ENCODE measurements around the gene ZNF32. TPM values are rescaled to one million over a fixed set of nuclear protein-coding genes. Genes with fewer than 3 reads are reported as not detected.
"Not testable (repeated sequence)": the region's sequence is repeated elsewhere in the genome, so short reads cannot be mapped to it uniquely, and the experiment has no call there.

Gene ZNF32
- polyA plus RNA-seq, 6 donors from 2014 or later: 68.9 to 135 (median 83.1) TPM

DNA sequence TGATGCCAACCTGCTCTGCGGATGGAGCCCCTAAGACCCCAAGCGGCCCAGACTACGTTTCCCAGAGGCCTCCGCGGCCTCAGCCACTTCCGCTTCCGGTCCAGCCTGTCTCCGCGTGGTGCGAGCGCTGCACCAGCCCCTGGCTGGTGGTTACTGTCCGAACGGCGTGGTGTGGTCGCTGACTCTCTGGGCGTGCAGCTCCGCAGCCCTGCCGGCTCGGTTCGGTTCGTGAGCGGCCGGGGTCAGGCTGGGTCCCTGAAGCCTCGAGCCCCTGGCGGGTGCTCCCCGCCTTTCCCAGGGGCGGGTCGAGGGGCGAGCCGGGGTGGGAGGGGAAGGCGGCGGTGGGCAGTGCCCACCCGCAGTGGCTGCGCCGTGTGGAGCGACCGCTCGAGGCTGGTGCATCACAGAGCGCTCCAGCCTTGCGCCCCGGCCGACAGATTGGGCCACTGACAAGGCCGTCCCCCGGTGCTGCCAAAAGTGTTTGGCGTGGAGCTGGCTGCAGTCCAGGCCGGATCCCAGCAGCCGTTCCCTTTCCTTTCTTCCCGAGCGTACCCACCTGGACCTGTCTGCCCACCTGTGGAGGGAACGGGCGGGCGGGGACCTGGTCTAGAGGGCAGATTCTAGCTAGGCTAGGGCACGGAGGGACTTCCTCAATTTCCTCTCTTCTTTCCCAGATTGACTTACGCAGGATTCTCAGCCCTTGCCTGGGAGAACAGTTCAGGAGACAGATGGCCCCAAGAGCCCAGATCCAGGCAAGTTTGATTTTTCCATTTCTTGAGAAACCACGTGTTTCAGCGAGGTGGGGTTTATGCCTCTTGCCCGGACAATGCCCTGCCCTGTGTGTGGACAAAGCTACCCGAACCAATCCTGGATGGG is 42.1 kb downstream of the ZNF32 start, which contains the start of gene ZNF485:
Gene ZNF485 (plus strand): TSS at position 116 of the 876 bp plus-strand sequence. CDS start 613 bp downstream, at position 729.
- Mint-ChIP-seq H3K36me3 (peaks cover 26 to 31% of the 10 kb centered on the region in 2 donors), H3K4me3 (peak within 1 kb of the TSS; percentile 82 to 93 (median 88)), H3K27ac (peak within 1 kb of the TSS; percentile 20 to 89 (median 68)), H3K4me1 (peaks cover 11 to 30% (median 23%) of the 10 kb centered on the region in 3 donors), H3K27me3 (peaks cover 0 to 8% (median 6%) of the 10 kb centered on the region in 3 donors), H3K9me3 (peaks cover 0 to 4% (median 0%) of the 10 kb centered on the region in 7 donors)
- DNase-seq (peak; percentile 55), ATAC-seq (ENCODE audit: low read depth in 2 of 2) (peak; percentile 97 to 98)

DNA sequence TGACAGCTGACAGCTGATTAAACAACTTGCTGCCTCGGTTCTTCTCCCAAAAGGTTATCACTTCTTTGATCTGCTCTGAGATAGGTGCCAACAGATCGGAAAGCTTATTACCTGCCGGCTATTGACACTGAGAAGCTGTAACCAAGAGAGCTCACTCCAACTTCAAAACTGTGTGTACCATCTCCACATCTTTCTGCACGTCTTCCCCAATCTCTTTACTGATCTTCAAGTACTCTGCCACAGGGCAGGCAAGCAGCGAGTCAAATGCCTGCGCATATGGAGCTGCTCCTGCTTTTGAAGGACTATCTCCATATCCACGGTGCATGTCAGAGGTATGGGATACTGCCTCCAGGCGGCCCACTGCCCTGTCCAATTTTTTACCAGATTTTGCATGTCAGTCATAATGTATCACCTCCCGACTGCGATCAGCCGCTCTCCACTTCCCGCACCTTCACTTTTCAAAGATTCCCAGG is 42.8 kb downstream of the ZNF32 start:
- peak overlapping the region; percentile 82 to 93 (median 88) for H3K4me3 Mint-ChIP-seq
- peaks cover 0 to 8% (median 6%) of the 10 kb centered on the region in 3 donors for H3K27me3 Mint-ChIP-seq
- H3K27ac Mint-ChIP-seq: peak overlapping the region in 4 of 6 donors; percentile 12 to 89 (median 70)
- peaks cover 22 to 31% of the 10 kb centered on the region in 2 donors for H3K36me3 Mint-ChIP-seq
- no peak for DNase-seq
- H3K9me3 Mint-ChIP-seq: peaks cover 0 to 4% (median 0%) of the 10 kb centered on the region in 7 donors
- ATAC-seq (ENCODE audit: low read depth in 2 of 2): peak in 1 of 2 donors; percentile 7
- peaks cover 11 to 30% (median 23%) of the 10 kb centered on the region in 3 donors for H3K4me1 Mint-ChIP-seq

DNA sequence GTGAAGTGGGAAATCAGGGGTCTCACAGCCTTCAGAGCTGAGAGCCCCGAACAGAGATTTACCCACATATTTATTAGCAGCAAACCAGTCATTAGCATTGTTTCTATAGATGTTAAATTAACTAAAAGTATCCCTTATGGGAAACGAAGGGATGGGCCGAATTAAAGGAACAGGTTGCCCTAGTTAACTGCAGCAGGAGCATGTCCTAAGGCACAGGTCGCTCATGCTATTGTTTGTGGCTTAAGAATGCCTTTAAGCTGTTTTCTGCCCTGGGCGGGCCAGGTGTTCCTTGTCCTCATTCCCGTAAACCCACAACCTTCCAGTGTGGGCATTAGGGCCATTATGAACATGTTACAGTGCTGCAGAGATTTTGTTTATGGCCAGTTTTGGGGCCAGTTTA is 47.1 kb downstream of the ZNF32 start:
- Mint-ChIP-seq H3K4me1 (peaks cover 5 to 11% (median 10%) of the 10 kb centered on the region in 3 donors), H3K4me3 (peak overlapping the region in 2 of 8 donors; percentile 17 to 39)
- H3K36me3 Mint-ChIP-seq; H3K27ac Mint-ChIP-seq; H3K27me3 Mint-ChIP-seq; H3K9me3 Mint-ChIP-seq; ATAC-seq (ENCODE audit: low read depth in 2 of 2); DNase-seq: not testable (repeated sequence)

DNA sequence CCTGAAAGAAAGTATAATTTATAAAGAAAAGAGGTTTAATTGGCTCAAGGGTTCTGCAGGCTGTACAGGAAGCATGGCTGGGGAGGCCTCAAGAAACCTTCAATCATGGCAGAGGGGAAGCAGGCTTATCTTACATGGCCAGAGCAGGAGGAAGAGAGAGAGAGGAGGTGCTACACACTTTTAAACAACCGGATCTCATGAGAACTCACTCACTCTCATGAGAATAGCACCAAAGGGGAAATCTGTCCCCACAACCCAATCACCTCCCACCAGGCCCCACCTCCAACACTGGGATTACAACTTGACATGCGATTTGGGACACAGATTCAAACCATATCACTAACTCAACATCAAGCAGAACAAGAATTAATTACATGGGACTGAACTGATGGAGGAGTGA is 49.3 kb downstream of the ZNF32 start:
- DNase-seq (no peak), ATAC-seq (ENCODE audit: low read depth in 2 of 2) (no peak)
- Mint-ChIP-seq H3K27ac (peak overlapping the region in 1 of 6 donors; percentile 42), H3K36me3 (peaks cover 0 to 7% of the 10 kb centered on the region in 2 donors), H3K4me1 (peaks cover 19 to 23% (median 23%) of the 10 kb centered on the region in 3 donors), H3K27me3 (peaks cover 0 to 8% (median 6%) of the 10 kb centered on the region in 3 donors), H3K4me3 (no peak overlapping the region), H3K9me3 (peaks cover 0 to 3% (median 0%) of the 10 kb centered on the region in 7 donors)

DNA sequence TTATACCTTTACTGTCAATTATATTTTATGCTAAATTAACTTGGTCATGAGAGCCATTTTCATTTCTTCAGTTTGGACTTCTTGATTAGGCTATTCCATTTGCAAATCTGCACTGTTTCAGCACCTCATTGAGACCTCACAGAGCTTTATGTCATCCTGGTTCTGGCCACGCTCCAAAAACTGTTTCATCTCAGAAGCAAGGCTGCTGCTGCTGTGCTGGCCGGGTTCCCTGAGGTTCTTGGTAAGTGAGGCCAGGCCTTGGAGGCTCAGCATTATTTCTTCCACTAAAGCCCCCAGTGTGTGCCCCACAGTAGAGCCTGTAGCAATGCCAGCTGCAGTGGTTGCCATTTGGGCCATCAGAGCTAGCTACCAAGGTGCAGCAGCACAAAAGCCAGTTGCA is 50.2 kb downstream of the ZNF32 start:
- peaks cover 0 to 8% (median 6%) of the 10 kb centered on the region in 3 donors for H3K27me3 Mint-ChIP-seq
- peaks cover 0 to 7% of the 10 kb centered on the region in 2 donors for H3K36me3 Mint-ChIP-seq
- ATAC-seq (ENCODE audit: low read depth in 2 of 2): no peak
- H3K27ac Mint-ChIP-seq: no peak overlapping the region
- H3K4me1 Mint-ChIP-seq: peaks cover 19 to 29% (median 26%) of the 10 kb centered on the region in 3 donors
- H3K4me3 Mint-ChIP-seq: no peak overlapping the region
- H3K9me3 Mint-ChIP-seq: peaks cover 0 to 3% (median 0%) of the 10 kb centered on the region in 7 donors
- no peak for DNase-seq

DNA sequence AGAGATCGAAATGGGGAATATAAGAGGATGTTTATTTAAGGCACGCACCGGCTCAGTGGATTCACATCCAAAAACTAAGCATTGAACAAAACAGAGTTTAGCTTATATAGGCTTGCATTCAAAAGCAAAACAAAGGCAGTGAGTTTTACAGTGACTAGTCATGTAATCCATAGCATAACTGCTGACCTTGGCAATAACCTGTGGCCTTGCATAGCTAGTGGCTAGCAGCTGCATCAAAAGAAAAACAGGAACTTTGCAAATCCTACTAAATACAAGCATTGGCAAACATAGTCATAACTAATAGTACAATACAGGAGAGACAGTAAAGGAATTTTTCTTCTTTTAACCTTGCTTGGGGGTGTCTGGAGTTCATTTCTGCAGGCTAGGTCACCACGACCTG is 52.1 kb downstream of the ZNF32 start:
- H3K27me3 Mint-ChIP-seq: no peaks in the 10 kb centered on the region
- peak overlapping the region in 2 of 8 donors; percentile 95 to 97 for H3K4me3 Mint-ChIP-seq

DNA sequence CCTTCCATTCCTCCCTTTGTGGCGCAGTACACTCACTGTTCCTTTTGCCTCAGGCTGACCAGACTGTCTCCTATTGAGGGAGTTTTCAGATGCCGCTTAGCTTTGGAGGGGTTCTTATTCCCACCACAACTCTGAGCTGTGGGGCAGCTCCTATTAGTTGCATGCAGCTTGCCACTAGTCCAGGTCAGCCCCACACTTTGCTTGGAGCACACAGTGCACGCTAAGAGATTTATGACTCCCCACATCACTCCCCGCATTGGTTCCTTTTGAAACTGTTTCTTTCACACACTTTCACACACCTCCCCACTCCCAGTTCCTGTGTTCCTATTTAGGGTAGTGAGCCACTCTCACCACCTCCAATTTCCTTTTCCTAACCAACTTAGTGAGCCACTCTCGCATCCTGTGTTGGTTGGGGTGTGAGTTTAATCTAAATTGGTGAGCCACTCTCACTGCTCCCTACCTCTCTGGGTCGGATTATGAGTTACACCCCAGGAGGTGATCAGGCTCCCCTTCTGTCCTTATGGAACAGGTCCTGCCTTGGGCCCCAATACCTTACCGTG is 52.9 kb downstream of the ZNF32 start:
- peak overlapping the region in 7 of 8 donors; percentile 73 to 97 (median 87) for H3K4me3 Mint-ChIP-seq

More for the DNA sequence above, 52.1 kb downstream of the ZNF32 start:
- peaks cover 0 to 6% (median 3%) of the 10 kb centered on the region in 7 donors for H3K9me3 Mint-ChIP-seq
- H3K36me3 Mint-ChIP-seq: peaks cover under 1 to 6% of the 10 kb centered on the region in 2 donors
- no peak overlapping the region for H3K27ac Mint-ChIP-seq
- no peak for DNase-seq
- ATAC-seq (ENCODE audit: low read depth in 2 of 2): no peak
- peaks cover 19 to 29% (median 26%) of the 10 kb centered on the region in 3 donors for H3K4me1 Mint-ChIP-seq

DNA sequence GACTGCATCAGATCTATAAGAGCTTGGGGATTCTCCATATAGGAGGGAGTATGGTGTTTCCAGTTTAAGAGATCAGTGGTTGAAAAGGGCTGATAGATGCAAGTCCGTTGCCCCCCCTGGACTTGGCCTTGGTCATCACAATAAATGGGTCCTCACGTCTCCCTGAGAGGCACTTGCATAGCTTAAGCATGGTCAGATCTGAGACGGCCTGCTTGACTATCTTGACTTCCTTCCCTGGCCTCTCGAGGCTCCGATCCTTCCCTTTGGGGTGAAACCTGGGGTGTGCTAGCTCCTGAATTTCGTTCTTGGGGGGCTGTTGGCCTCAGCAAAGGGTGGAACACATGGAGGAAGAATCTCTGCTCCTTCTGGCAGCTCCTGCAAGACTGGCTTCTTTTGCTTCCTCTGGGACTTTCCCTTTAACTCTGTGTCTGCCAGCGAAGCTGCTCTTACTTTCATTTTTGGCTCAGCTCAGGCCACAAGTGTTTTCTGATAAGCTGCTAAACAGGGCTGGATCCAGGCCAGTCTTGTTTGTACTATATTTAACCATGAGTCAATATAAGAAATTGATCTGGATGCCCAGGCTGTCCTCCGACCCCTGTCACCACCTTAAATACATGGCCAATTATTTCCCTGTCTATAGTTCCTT is 53.6 kb downstream of the ZNF32 start:
- H3K27ac Mint-ChIP-seq: peak overlapping the region in 5 of 6 donors; percentile 6 to 92 (median 82)
- H3K27me3 Mint-ChIP-seq: peaks cover 0 to 2% (median 0%) of the 10 kb centered on the region in 3 donors
- DNase-seq (no peak), ATAC-seq (ENCODE audit: low read depth in 2 of 2) (peak; percentile 92 to 93)
- H3K36me3 Mint-ChIP-seq: peaks cover 0 to 15% of the 10 kb centered on the region in 2 donors
- H3K9me3 Mint-ChIP-seq: peaks cover 0 to 12% (median 4%) of the 10 kb centered on the region in 7 donors
- peaks cover 19 to 29% (median 26%) of the 10 kb centered on the region in 3 donors for H3K4me1 Mint-ChIP-seq
- H3K4me3 Mint-ChIP-seq: peak overlapping the region; percentile 66 to 97 (median 90)

More for the DNA sequence above, 52.9 kb downstream of the ZNF32 start:
- H3K27me3 Mint-ChIP-seq: no peaks in the 10 kb centered on the region
- H3K9me3 Mint-ChIP-seq: peaks cover 0 to 9% (median 4%) of the 10 kb centered on the region in 7 donors
- H3K36me3 Mint-ChIP-seq: peaks cover 0 to 13% of the 10 kb centered on the region in 2 donors
- peak overlapping the region; percentile 69 to 92 (median 76) for H3K27ac Mint-ChIP-seq
- ATAC-seq (ENCODE audit: low read depth in 2 of 2): peak; percentile 16 to 24
- DNase-seq: no peak
- peaks cover 19 to 29% (median 26%) of the 10 kb centered on the region in 3 donors for H3K4me1 Mint-ChIP-seq

Other genes with a start within 250 kb of the ZNF32 start
- gene HNRNPF, start 239.7 kb downstream of the ZNF32 start, polyA plus RNA-seq (ENCODE audit: low read depth in 6 of 6): 100 to 1,000 TPM; 166 to 228 (median 215) TPM
- 10 to 100 TPM in 2 of 6 donors, 1 to 10 TPM in 4; 5.6 to 18.3 (median 9.2) TPM for gene ZNF487, start 211.8 kb downstream of the ZNF32 start, polyA plus RNA-seq (ENCODE audit: low read depth in 6 of 6)
- 10 to 100 TPM in 1 of 6 donors, 1 to 10 TPM in 5; 1.9 to 14.1 (median 3.0) TPM for gene ZNF239, start 74.3 kb downstream of the ZNF32 start, polyA plus RNA-seq (ENCODE audit: low read depth in 6 of 6)
- gene ZNF485, start 42.4 kb downstream of the ZNF32 start, polyA plus RNA-seq (ENCODE audit: low read depth in 6 of 6): 1 to 10 TPM; 3.7 to 9.4 (median 7.4) TPM

Data from naive B cell (primary cell).